Hematopoietic multipotent progenitor cell treated with erythropoietin and hydrocortisone succinate and interleukin-3 and kit ligand, for 8 days (in vitro differentiated cells): ENCODE measurements around the gene FZD8.
A peak's percentile ranks its signal among the peaks of the same experiment; 100 is the strongest.

Source experiments
- DNase-seq: peaks from one replicate; pipeline ENCODE4 v3.0.0-alpha.2; 2015

FZD8 gene

DNA sequence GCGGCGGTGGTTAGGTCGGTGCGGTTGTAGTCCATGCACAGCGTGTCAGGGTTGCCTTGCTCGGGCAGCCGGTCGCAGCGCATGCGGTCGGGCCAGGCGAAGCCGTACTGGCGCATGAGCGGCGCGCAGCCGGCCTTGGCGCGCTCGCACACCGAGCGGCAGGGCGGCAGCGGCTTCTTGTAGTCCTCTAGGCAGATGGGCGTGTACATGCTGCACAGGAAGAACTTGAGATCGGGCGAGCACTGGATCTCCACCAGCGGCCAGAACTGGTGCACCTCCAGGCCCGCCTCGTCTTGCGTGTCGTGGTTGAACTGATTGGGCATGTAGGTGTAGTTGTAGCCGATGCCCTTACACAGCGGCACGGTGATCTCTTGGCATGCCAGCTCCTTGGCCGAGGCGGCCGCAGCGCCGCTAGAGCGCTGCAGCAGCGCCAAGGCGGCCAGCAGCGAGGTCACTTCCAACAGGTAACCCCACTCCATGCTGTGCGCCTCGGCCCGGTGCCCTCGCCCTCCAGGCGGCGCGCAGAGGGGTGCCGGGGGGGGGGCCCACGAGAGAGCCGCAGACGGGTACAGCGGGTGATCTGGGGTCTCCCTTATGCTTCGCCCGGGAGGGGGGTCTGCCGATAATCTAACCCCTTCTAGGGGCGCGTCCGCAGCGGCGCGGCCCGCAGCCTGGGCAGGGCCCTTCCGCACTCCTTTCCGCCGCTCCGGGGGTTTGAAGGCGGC is 983 bp downstream of the FZD8 start:
- peak; percentile 70 for DNase-seq

DNA sequence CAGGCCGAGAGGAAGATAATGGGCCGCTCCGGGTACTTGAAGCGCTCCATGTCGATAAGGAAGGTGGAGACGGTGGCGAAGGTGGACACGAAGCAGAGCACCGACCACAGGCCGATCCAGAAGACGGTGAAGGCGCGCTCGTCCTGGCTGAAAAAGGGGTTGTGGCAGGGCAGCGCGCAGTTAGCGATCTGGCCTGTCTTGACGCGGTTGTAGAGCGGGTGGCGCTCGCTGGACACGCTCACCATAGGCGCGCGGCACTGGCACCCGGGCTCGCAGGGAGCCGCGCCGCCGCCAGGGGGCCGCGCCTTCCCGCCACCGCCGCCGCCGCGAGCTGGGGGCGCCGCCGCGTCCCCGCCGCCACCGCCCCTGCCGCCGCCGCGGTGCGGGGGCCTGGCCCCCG is 1.6 kb downstream of the FZD8 start:
- DNase-seq = peak; percentile 51

DNA sequence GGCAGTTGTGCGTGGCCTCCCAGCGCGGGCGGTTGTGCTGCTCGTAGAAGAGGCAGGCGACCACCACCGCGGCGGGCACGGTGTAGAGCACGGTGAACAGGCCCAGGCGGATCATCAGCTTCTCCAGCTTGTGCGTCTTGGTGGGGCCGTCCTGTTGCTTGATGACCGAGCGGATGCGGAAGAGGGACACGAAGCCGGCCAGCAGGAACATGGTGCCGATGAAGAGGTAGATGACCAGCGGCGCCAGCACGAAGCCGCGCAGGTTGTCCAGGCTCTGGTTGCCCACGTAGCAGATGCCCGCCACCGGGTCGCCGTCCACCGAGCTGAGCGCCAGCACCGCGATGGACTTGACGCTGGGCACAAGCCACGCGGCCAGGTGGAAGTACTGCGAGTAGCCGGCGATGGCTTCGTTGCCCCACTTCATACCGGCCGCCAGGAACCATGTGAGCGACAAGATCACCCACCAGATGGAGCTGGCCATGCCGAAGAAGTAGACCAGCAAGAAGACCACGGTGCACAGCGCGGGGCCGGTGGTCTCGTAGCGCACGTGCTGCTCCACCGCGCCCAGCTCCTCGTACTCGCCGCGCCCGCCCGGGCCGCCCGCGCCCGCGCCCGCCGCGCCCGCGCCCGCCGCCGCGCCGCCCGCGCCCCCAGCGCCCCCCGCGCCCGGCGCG is 2.2 kb downstream of the FZD8 start:
- no peak for DNase-seq

DNA sequence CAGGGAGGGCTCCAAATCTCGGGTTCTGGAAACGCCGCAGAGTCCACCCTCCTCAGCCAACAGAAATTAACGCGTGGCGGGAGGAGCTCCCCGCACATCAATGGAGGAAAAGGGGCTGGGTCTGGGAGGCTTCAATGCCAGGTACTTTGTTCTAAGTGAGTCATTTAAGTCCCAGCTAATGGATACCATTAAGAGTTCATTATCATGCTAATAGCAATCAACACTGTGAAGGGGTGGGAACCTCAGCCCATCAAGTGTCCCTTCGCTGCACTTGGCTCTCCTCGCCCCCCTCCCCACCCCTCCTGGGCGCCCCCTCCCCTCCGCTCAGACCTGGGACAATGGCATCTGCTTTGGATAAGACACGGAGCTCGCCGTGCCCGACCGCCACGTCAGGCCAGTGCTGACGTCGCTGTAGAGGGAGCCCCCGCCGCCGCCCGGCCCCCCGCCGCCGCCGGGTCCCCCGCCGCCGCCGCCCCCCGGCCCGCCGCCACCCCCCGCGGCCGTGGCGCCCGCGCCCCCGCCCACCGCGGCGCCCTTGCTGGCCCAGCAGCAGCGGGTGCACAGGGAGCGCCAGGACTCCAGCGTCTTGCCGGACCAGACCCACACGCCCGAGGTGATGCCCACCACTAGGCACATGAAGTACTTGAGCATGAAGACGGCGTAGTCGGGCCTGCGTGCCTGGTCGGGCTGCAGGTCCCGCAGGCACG is 2.9 kb downstream of the FZD8 start:
- DNase-seq = no peak

DNA sequence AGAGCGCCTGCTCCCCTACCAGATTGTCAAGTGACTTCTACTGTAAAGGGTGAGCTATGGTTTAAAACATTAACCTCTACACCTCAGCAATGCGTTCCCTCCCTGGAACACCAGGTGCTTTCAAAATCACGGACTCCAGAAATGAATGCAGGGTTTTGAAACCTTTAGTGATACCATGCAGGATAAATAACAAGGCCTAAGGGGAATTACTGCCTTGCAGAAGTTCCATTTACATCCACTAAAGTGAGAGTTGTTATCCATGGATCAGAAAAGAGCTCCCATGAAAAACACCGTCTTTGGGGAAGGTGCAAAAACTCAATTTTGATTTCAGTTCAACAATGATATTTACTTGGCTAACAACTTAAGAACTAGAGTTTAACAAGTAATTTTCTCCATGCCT is 4.0 kb downstream of the FZD8 start:
- DNase-seq = no peak

DNA sequence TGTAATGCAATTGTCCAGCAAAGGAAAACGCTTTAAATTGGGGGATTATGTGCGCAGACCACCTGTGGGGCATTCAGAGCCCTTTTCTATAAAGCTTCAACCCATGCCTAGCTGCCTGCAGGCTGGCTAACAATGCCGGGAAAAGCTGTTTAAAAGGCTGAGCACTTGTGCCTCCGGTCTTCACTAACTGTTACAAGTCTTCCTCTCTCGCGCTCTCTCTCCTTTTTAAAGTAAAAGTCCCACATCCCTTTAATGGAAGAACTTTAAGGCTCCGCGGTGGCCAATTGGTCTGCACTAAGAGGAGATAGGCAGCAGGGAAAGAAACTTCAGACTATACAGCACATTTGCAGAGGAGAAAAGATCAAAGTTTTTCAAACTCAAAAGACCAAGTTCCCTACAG is 4.6 kb downstream of the FZD8 start:
- no peak for DNase-seq

DNA sequence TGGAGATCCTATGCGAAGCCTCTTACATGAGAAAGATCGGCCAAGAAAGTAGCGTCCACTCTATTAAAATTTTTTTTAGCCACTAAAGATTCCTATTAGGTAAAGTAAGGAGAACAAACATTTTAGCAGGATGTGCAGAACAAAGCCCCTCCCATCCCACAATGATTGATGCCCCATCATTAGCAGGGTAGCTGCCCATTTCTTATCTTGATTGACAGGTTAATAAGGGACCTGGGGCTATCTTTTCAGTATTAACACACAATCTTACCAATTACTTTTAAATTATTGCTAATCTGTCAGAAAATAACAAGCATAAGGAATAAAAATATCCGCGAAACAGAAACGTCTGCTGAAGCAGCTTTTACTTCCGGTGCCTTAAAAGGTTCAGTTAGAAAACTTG is 5.1 kb downstream of the FZD8 start:
- DNase-seq = no peak

DNA sequence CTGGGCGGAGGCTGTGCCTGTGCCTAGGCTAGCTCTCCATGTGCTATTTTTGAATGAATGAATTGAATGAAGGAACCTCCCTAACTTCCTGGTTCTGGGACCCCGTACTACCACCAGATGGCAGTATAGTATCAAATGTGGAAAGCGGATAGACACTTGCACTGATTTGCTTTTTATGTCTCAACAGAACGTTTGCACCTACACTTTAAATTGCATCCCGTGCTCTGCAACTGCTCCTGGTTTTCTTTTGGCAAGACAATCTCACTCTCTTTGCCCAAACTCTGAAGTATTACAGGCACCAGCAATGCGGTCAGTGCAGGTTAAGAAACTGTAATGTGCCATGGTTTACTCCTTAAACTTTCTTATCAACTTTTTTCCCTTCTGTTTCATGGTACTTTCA is 6.5 kb downstream of the FZD8 start:
- DNase-seq = peak; percentile 76

DNA sequence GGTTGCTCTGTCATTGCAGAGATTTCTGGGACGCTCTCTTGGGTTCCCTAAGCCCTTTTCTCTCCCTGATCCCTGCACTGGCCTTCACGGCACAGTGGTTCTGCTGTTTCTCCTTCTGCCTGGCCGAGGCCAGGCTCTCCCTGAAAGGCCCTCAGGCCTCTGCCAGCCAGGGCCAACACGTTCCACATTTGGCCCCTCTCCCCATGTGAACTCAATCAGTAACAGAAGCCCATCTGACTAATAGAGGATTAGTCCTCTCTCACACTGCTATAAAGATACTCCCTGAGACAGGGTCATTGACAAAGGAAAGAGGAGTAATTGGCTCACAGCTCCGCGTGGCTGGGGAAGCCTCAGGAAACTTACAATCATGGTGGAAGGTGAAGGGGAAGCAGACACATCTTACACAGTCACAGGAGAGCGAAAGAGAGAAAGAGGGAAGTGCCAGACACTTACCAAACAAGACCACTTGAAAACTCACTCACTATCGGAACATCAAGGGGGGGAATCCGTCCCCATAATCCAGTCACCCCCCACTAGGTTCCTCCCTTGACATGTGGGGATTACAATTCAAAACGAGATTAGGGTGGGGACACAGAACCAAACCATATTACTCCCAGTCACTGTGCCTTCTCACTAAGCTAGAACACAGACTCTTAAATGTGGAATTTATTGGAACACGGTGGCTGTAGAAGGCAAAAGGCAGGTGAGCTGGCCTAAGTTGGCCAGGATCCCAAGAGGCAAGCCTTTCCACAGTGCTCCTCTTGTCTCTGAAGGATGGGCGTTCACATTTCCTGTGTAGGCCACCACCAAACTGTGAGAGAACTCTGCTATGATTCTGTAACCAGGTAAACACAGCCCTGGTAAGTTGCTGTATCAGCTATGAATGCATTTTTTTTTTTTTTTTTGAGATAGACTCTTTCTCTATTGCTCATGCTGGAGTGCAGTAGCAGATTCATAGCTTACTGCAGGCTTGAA is 8.8 kb downstream of the FZD8 start:
- DNase-seq = no peak

DNA sequence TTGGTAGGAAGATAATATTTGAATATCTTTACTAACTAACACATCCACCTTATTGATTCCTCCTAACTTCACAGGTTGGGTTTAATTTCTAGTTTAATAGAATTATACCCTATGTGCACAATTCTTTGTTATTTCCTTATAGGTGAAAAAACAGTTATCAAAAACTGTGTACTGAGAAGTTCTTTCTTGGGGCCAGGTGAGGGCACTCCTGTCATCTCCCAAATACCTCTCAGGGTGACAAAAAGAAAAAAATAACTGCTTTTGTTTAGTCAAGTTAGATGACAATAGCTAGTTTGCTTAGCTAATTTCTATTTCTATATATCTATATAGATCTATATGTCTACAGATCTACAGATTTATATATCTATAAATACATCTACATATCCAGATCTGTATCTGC is 10.1 kb downstream of the FZD8 start:
- DNase-seq = no peak

DNA sequence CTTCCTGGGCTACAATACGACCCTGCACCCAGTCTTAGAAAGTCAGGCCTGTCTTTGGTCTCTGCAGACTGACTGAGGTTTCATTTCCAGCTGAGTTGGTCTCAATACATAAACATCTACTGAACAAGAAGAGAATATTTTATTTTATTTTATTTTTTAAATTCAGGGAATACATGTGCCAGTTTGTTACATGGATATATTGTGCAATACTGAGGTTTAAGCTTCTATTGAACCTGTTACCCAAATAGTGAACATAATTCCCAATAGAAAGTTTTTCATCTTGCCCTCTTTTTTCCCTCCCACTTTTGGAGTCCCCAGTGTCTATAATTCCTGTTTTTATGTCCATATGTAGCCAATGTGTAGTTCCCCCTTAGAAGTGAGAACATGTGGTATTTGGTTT is 10.7 kb downstream of the FZD8 start:
- DNase-seq = no peak

DNA sequence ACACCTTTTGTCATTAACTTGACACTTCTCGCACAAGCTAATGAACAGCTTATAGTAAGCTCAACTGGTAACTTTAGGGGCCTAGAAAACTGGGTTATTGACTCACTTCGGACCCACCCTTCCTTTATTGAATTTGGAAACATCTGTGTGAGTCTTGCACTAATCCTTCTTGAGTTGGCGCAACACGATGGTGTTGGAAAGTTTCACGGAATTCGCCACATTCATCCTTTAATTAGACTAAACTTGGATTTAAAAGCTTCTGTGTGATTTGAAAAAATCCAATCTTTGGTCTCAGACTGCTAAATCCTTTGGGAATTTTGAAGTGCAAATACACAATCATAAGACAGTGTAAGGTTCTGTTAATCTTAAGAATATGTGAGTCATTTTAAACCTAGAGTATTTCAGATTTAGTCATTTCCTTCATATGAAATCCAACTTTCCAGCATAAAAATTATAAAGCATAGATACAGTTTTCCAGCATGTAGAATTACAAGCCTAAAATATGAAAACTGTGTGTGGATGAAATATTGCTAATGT is 15.1 kb downstream of the FZD8 start:
- DNase-seq = no peak

DNA sequence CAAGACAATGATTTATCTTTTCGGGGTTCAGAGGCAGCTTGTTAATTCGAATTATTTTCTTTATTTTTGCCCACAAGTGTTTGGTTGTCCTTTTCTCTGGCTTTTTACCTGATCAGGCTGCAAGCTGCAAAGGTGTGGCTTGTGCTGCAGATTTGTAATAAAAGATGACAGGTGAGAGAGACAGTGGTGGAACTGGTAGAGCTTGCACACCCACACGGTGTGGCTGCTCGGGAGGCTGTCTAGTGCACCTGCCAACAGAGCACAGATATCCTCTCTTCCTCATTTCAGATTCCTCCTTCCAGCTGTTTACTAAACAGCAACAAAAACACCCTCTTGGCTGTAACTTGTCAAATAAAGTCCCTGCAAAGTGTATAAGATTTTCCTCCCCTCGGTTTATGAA is 27.8 kb downstream of the FZD8 start:
- DNase-seq = no peak

DNA sequence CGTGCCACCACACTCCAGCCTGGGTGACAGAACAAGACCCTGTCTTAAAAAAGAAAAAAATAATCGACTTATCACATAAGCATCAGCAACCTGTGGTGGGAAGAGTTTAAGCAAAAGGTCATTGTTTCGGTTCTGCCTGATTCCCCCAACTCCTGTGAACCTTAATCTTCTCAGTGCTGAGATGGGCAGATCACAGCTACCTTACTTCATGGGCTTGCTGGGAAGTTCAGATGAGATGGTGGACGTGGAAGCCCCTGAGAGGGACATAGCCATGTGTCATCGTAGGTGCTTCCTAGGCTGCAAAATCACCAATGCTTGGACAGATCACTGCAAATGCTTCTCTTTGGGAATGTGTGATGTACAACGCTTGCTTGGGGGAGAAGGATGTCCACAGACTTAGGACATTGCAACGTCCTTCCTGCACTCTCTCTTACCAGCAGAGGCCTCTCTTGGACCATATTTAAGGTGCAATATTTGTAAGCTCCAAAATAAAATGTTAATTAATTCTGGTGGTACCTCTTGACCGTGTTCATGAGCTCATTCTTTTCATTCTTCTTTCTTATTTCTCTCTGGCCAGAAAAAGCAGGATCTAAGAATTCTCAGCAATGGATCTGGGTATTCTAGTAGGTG is 28.4 kb downstream of the FZD8 start:
- DNase-seq = no peak

DNA sequence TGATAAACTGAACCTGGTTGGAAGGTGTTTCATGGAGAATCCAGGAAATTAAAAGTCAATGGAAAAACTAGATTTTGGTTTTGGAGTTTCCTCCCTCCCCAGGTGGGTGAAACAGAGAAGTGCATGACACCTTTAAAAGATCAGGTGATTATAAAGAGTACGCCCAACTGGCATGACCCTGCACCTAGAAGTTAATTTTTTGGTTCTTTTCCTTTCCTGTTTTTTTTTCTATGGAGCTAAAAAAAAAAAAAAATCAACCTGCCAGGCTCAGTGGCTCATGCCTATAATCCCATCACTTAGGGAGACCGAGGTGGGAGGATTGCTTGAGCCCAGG is 29.0 kb downstream of the FZD8 start:
- no peak for DNase-seq

DNA sequence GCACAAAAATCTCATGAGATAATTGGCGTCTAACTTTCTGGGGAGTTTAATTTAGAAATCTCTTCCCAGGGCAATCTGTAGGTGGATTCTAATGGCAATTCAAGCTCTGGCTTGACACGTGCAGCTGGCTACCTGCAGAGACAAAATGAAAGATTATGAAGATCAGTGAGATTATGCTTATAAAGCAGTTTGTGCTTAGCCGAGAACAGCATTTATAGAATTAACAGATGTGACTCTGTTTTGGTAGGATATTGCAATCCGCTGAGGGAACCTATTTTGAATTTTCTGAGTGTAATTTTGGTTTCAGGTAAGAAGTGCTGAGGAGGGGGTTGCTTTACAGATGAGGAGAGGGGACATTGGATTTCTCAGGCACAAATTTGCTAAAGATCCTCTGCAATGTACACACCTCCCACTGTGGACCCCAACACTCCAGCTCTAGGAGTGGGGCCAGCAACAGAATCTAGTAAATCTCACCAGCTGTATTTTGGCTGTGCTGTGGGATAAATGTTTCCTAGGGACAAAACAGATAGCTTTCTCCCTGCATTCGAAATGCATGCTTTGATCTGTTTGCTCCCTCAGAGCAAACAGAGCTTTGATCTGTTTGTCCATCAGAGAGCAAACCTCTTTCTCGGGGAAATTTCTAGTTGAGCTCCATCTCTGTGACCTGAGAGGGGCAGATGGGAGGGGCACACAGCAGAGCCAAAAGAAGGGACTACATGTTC is 29.6 kb downstream of the FZD8 start:
- no peak for DNase-seq

DNA sequence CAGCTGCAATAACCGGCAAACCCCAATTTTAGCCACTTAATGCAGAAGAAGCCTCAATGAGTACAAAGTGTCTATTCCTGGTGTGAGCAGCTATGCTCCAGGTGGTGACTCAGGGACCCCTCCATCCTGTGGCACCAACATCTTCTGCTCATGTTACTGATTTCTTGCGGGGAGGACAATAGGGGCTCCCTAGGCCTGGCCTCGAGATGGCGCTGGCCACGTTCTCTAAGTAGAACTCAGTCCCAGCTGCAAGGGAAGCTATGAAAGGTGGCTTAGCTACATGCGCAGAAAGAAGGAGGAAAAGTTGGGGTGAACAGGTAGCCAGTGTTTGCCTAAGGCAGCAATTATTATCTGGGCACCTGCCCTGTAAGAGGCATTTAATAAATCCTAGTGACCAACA is 30.3 kb downstream of the FZD8 start:
- DNase-seq = no peak

DNA sequence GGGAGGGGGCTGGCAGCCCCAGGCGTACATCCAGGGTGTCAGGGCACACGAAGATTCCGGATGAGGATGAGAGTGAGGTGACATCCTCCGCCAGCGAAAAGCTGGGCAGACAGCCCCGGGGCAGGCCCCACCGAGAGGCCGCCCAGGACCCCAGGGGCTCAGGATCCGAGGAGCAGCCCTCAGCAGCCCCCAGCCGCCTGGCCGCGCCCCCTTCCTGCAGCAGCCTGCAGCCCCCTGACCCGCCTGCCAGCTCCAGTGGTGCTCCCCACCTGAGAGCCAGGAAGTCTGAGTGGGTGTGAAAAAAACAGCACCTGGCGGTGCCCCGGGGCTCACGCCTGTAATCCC is 33.8 kb downstream of the FZD8 start:
- DNase-seq = no peak

DNA sequence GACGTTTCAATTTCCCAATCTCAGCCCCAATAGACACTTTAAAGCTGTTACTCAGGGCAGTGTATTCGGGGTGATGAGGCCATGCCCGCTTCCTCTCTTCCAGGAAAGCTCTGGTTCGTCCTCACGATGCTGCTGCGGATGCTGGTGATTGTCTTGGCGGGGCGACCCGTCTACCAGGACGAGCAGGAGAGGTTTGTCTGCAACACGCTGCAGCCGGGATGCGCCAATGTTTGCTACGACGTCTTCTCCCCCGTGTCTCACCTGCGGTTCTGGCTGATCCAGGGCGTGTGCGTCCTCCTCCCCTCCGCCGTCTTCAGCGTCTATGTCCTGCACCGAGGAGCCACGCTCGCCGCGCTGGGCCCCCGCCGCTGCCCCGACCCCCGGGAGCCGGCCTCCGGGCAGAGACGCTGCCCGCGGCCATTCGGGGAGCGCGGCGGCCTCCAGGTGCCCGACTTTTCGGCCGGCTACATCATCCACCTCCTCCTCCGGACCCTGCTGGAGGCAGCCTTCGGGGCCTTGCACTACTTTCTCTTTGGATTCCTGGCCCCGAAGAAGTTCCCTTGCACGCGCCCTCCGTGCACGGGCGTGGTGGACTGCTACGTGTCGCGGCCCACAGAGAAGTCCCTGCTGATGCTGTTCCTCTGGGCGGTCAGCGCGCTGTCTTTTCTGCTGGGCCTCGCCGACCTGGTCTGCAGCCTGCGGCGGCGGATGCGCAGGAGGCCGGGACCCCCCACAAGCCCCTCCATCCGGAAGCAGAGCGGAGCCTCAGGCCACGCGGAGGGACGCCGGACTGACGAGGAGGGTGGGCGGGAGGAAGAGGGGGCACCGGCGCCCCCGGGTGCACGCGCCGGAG is 34.4 kb downstream of the FZD8 start:
- no peak for DNase-seq

DNA sequence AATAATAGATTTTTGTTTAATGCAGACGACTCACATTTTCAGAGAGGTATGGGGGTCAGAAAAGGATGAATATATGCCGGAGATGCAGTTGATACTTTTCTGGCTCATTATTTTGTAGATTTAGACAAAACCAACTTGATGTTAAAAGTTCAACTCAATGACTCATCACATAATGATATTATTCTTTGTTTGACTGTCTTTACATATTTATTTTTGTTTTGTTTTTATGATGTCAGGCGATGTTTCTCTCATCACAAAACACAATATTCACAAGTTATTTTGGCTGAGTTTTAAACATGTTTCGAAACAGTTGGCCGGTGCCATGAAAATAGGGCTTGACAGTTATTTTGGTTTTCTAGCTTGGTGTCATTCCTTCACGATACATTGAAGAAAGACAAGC is 35.7 kb downstream of the FZD8 start:
- no peak for DNase-seq

DNA sequence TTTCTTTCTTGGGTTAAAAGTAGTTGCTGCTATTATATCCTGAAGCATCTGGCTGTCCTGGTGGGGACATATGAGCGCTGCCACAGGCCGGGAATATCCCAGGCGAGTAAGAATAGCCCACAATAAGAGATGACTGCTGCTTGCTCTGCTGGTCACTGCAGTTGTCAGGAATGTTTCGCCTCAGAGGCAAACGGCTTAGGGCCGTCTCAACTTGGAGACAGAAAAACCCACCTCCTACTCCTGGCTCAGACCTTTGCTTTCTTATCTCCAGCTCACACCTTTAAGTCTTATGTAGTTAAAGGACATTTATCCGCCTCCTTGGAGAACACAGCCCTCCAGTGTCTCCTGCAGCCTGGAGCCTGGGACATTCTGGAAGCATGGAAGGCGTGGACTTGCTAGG is 36.9 kb downstream of the FZD8 start, which contains the start of gene GJD4:
GJD4 (plus strand) TSS at position 151 of the 400 bp plus-strand sequence; CDS start at position 378, 227 bp downstream.
- no peak for DNase-seq
